Neural crest cell (in vitro differentiated cells): ENCODE measurements around the gene AICDA. TPM values are rescaled to one million over a fixed set of nuclear protein-coding genes. Genes with fewer than 3 reads are reported as not detected.

ENCODE experiments used
- DNase-seq: peaks from one replicate; pipeline ENCODE4 v3.0.0; 2021; ENCODE audit warnings: low read depth, mixed read lengths, low spot score
- H3K27ac Mint-ChIP-seq: one replicate; pipeline ENCODE4 v1.8.0; 2021; ENCODE audit warnings: mild to moderate bottlenecking, mixed read lengths; ENCODE audit not compliant: unreplicated experiment
- H3K27me3 Mint-ChIP-seq: 2 replicates; pipeline ENCODE4 v1.8.0; 2021; ENCODE audit warnings: low read depth, mild to moderate bottlenecking, mixed read lengths
- H3K36me3 Mint-ChIP-seq: 2 replicates; pipeline ENCODE4 v1.8.0; 2021; ENCODE audit warnings: low read depth, mild to moderate bottlenecking, mixed read lengths
- H3K4me1 Mint-ChIP-seq: 2 replicates; pipeline ENCODE4 v1.8.0; 2021; ENCODE audit warnings: mixed read lengths
- H3K4me3 Mint-ChIP-seq: one replicate; pipeline ENCODE4 v1.8.0; 2021; ENCODE audit warnings: mild to moderate bottlenecking, mixed read lengths
- H3K9me3 Mint-ChIP-seq: 2 replicates; pipeline ENCODE4 v1.8.0; 2021; ENCODE audit warnings: mixed read lengths
- total RNA-seq: library from RNA; stranded (reverse); gene quantifications from 2 replicates; pipeline ENCODE4 v1.2.1, GENCODE V29; 2021
- TF ChIP-seq, protein P1 (sequence below): fragments of 200-600 bp; sonication (generic); conservative IDR thresholded peaks from 2 replicates; pipeline ENCODE4 v1.5.0; 2021; ENCODE audit warnings: antibody characterized with exemption, mild to moderate bottlenecking

The AICDA gene
- total RNA-seq, 1 donor from 2014 or later = not detected

- no peak overlapping the region for H3K27ac Mint-ChIP-seq
- H3K27me3 Mint-ChIP-seq = no peaks in the 10 kb centered on the region
- DNase-seq = peak; percentile 14
- no peak overlapping the region for H3K4me3 Mint-ChIP-seq
- TF ChIP-seq, protein P1, sequence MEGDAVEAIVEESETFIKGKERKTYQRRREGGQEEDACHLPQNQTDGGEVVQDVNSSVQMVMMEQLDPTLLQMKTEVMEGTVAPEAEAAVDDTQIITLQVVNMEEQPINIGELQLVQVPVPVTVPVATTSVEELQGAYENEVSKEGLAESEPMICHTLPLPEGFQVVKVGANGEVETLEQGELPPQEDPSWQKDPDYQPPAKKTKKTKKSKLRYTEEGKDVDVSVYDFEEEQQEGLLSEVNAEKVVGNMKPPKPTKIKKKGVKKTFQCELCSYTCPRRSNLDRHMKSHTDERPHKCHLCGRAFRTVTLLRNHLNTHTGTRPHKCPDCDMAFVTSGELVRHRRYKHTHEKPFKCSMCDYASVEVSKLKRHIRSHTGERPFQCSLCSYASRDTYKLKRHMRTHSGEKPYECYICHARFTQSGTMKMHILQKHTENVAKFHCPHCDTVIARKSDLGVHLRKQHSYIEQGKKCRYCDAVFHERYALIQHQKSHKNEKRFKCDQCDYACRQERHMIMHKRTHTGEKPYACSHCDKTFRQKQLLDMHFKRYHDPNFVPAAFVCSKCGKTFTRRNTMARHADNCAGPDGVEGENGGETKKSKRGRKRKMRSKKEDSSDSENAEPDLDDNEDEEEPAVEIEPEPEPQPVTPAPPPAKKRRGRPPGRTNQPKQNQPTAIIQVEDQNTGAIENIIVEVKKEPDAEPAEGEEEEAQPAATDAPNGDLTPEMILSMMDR = peak; percentile 90
- no peaks in the 10 kb centered on the region for H3K36me3 Mint-ChIP-seq
- H3K9me3 Mint-ChIP-seq = no peaks in the 10 kb centered on the region
- peaks cover 5% of the 10 kb centered on the region for H3K4me1 Mint-ChIP-seq
These were observed 3.5 kb downstream of the AICDA start for GRCh38 chr12:8609061-8609570.

GRCh38 chr12:8606890-8607289 lies 5.8 kb downstream of the AICDA start:
- no peaks in the 10 kb centered on the region for H3K36me3 Mint-ChIP-seq
- H3K27me3 Mint-ChIP-seq = no peaks in the 10 kb centered on the region
- DNase-seq = no peak
- H3K9me3 Mint-ChIP-seq = no peaks in the 10 kb centered on the region
- no peak overlapping the region for H3K27ac Mint-ChIP-seq
- H3K4me3 Mint-ChIP-seq = no peak overlapping the region
- peaks cover 5% of the 10 kb centered on the region for H3K4me1 Mint-ChIP-seq
- TF ChIP-seq, protein P1 = no peak

GRCh38 chr12:8605057-8605456 lies 7.6 kb downstream of the AICDA start:
- peaks cover 5% of the 10 kb centered on the region for H3K4me1 Mint-ChIP-seq
- TF ChIP-seq, protein P1 = no peak
- no peak overlapping the region for H3K4me3 Mint-ChIP-seq
- no peaks in the 10 kb centered on the region for H3K9me3 Mint-ChIP-seq
- no peak overlapping the region for H3K27ac Mint-ChIP-seq
- H3K27me3 Mint-ChIP-seq = no peaks in the 10 kb centered on the region
- no peak for DNase-seq
- no peaks in the 10 kb centered on the region for H3K36me3 Mint-ChIP-seq

DNA sequence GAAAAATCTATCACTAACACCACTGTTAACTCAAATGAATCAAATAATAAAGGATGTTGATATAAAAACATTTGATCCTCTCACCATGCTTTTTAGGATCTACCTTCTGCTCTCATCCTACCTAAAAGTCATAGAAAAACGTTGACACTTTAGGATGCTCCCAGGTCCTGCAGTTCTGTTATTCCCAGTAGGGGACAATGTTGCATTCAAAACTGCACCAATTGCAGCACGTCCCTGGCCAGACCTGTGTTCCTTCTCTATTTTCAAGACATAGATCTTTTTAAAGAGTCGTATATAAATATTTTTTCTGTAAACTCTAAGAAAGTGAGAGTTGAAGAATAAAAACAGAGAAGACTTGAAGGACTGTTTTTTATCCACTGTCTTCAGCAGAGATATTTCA lies 8.8 kb downstream of the AICDA start:
- no peak overlapping the region for H3K4me3 Mint-ChIP-seq
- no peaks in the 10 kb centered on the region for H3K36me3 Mint-ChIP-seq
- H3K27ac Mint-ChIP-seq = no peak overlapping the region
- peaks cover 2% of the 10 kb centered on the region for H3K4me1 Mint-ChIP-seq
- H3K9me3 Mint-ChIP-seq = no peaks in the 10 kb centered on the region
- no peaks in the 10 kb centered on the region for H3K27me3 Mint-ChIP-seq
- no peak for DNase-seq
- TF ChIP-seq, protein P1 = peak; percentile 37

- Mint-ChIP-seq H3K27me3 (no peaks in the 10 kb centered on the region), H3K9me3 (no peaks in the 10 kb centered on the region), H3K4me3 (no peak overlapping the region), H3K27ac (no peak overlapping the region), H3K4me1 (no peaks in the 10 kb centered on the region), H3K36me3 (no peaks in the 10 kb centered on the region)
- no peak for DNase-seq
- TF ChIP-seq, protein P1 = no peak
These were observed 9.4 kb downstream of the AICDA start for GRCh38 chr12:8603286-8603685.
